Neural cell (in vitro differentiated cells): ENCODE data around the gene ATP6V1B1. TPM values are rescaled to one million over a fixed set of nuclear protein-coding genes. Genes with fewer than 3 reads are reported as not detected.

Source experiments
- H2AFZ ChIP-seq: fragments of 200-600, 300-800 bp; sonication (generic), shearing (Covaris generic); 2 replicates; pipeline ENCODE4 v1.6.0; 2014; ENCODE audit warnings: low read depth, mild to moderate bottlenecking, antibody characterized with exemption, low read length, moderate library complexity
- H3F3A ChIP-seq: fragments of 200-600 bp; shearing (Covaris generic); 2 replicates; pipeline ENCODE4 v1.6.1; 2016; ENCODE audit warnings: mild to moderate bottlenecking, moderate library complexity, mixed read lengths, antibody characterized with exemption, low read length; ENCODE audit not compliant: insufficient read depth, poor library complexity, severe bottlenecking
- H3K27ac ChIP-seq: fragments of 200-600, 300-800 bp; sonication (generic), shearing (Covaris generic); 2 replicates; pipeline ENCODE4 v1.5.1; 2014; ENCODE audit warnings: mild to moderate bottlenecking, low read length, moderate library complexity
- H3K27me3 ChIP-seq: fragments of 300-800, 200-600 bp; sonication (generic), shearing (Covaris generic); 2 replicates; pipeline ENCODE4 v1.6.0; 2014; ENCODE audit warnings: mild to moderate bottlenecking, low read depth, low read length, moderate library complexity; ENCODE audit not compliant: insufficient read depth
- H3K36me3 ChIP-seq: fragments of 300-800, 200-600 bp; sonication (generic), shearing (Covaris generic); 2 replicates; pipeline ENCODE4 v1.5.1; 2014; ENCODE audit warnings: mild to moderate bottlenecking, antibody characterized with exemption, low read length, moderate library complexity; ENCODE audit not compliant: insufficient read depth
- H3K4me2 ChIP-seq: fragments of 300-800, 200-600 bp; sonication (generic), shearing (Covaris generic); 2 replicates; pipeline ENCODE4 v1.6.0; 2014; ENCODE audit warnings: mild to moderate bottlenecking, low read length
- H3K4me3 ChIP-seq: fragments of 300-800, 200-600 bp; sonication (generic), shearing (Covaris generic); 2 replicates; pipeline ENCODE4 v1.5.1; 2014; ENCODE audit warnings: mild to moderate bottlenecking, low read length, moderate library complexity
- H3K79me2 ChIP-seq: fragments of 200-600 bp; shearing (Covaris generic); replicated peaks from 2 replicates; pipeline ENCODE4 v1.6.0; 2014; ENCODE audit warnings: mild to moderate bottlenecking, low read length, moderate library complexity; ENCODE audit not compliant: insufficient read depth
- H3K9ac ChIP-seq: fragments of 300-800, 200-600 bp; sonication (generic), shearing (Covaris generic); 2 replicates; pipeline ENCODE4 v1.6.1; 2016; ENCODE audit warnings: mild to moderate bottlenecking, low read length, mixed read lengths
- H3K9me2 ChIP-seq: fragments of 200-600 bp; shearing (Covaris generic); 2 replicates; pipeline ENCODE4 v1.6.1; 2016; ENCODE audit warnings: mild to moderate bottlenecking, low read length, mixed read lengths; ENCODE audit not compliant: insufficient read depth
- H3K9me3 ChIP-seq: fragments of 200-600, 300-800 bp; sonication (generic), shearing (Covaris generic); 2 replicates; pipeline ENCODE4 v1.6.1; 2016; ENCODE audit warnings: mild to moderate bottlenecking, mixed run types, low read length, moderate library complexity, mixed read lengths
- H4K20me1 ChIP-seq: fragments of 200-600 bp; shearing (Covaris generic); 2 replicates; pipeline ENCODE4 v1.6.1; 2016; ENCODE audit warnings: mild to moderate bottlenecking, mixed run types; ENCODE audit not compliant: insufficient read depth
- CTCF ChIP-seq: fragments of 450-650 bp; IDR thresholded peaks from 2 replicates; pipeline ENCODE4 v1.5.1; 2014; ENCODE audit warnings: antibody characterized with exemption, mild to moderate bottlenecking, moderate library complexity; ENCODE audit not compliant: poor library complexity, severe bottlenecking
- EP300 ChIP-seq: fragments of 450-650 bp; conservative IDR thresholded peaks from 2 replicates; pipeline ENCODE4 v1.6.1; 2014; ENCODE audit warnings: antibody characterized with exemption, mild to moderate bottlenecking, moderate library complexity; ENCODE audit not compliant: poor library complexity, severe bottlenecking
- EZH2 ChIP-seq: fragments of 200-600, 300-800 bp; shearing (Covaris generic), sonication (generic); IDR thresholded peaks from 2 replicates; pipeline ENCODE4 v1.6.1; 2014; ENCODE audit warnings: antibody characterized with exemption, low read length, borderline replicate concordance, mild to moderate bottlenecking; ENCODE audit not compliant: insufficient read depth, poor library complexity, severe bottlenecking
- MXI1 ChIP-seq: fragments of 450-650 bp; conservative IDR thresholded peaks from 2 replicates; pipeline ENCODE4 v1.6.1; 2014; ENCODE audit warnings: antibody characterized with exemption, mild to moderate bottlenecking; ENCODE audit not compliant: poor library complexity, severe bottlenecking
- POLR2AphosphoS5 ChIP-seq: IDR thresholded peaks from 2 replicates; pipeline ENCODE4 v1.6.1; 2012
- RAD21 ChIP-seq: fragments of 450-650 bp; conservative IDR thresholded peaks from 2 replicates; pipeline ENCODE4 v1.6.1; 2014; ENCODE audit warnings: antibody characterized with exemption, mild to moderate bottlenecking, moderate library complexity
- REST ChIP-seq: IDR thresholded peaks from 2 replicates; pipeline ENCODE4 v1.6.1; 2012; ENCODE audit warnings: borderline replicate concordance
- SMC3 ChIP-seq: fragments of 450-650 bp; conservative IDR thresholded peaks from 2 replicates; pipeline ENCODE4 v1.6.1; 2014; ENCODE audit warnings: antibody characterized with exemption, mild to moderate bottlenecking, moderate library complexity; ENCODE audit not compliant: poor library complexity
- TAF1 ChIP-seq: IDR thresholded peaks from 2 replicates; pipeline ENCODE4 v1.6.1; 2012; ENCODE audit warnings: low read depth
- polyA plus RNA-seq: library from polyadenylated mRNA; depleted of rRNA; stranded (reverse); fragments of >200 nt; gene quantifications from 2 replicates; pipeline ENCODE4 v1.2.3, GENCODE V29; 2014

The ATP6V1B1 gene
- polyA plus RNA-seq, 1 donor from 2014 or later: 0.12 TPM

DNA sequence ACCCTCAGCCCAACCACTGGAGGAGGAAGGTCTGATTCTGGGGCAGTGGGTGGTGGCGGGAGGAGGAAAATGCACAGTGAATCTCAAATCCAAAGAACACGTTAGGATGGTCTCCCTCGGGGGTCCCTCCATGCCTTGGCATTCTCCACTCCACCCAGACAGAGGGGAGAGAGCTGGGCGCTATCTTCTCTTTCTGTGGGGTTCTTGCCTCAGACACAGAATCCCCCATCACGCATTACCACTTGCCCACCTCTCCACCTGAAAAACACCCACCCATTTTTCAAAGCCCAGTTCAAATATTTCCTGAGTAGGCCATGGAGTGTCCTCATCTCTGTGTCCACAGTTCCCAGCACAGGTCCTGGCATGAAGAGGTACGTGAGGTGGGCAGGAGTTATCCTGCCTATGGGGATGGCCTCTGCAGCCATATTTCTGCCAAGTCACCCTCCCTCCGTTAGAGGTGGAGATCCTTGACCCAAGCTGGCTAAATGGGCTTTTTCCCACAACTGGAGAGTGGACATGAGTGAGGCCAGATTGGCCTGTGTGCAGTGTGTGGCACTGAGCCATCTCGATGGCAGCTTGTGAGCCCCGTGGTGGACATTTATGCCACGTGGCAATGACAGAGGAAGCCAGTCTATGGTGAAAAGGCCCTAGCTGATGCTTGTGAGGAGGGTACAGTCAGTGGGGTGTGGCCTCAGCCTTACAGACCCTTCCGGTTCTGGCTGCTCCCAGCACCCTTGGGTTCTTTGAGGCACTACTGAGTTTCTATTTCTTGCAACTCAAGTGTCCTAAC lies 68.5 kb downstream of the ATP6V1B1 start:
- no peak for TF ChIP-seq TAF1
- no peak for TF ChIP-seq REST
- TF ChIP-seq SMC3: no peak
- no peak for TF ChIP-seq CTCF
- no peak for TF ChIP-seq EP300
- no peak for TF ChIP-seq EZH2
- no peak for TF ChIP-seq POLR2AphosphoS5
- TF ChIP-seq MXI1: no peak
- TF ChIP-seq RAD21: no peak
- no peaks in the 10 kb centered on the region for H4K20me1 ChIP-seq
- H3F3A ChIP-seq: no peaks in the 10 kb centered on the region
- no peak overlapping the region for H3K9ac ChIP-seq
- H3K4me3 ChIP-seq: no peak overlapping the region
- no peaks in the 10 kb centered on the region for H3K9me3 ChIP-seq
- H2AFZ ChIP-seq: no peak overlapping the region
- no peak overlapping the region for H3K4me2 ChIP-seq
- H3K36me3 ChIP-seq: no peaks in the 10 kb centered on the region
- H3K79me2 ChIP-seq: no peaks in the 10 kb centered on the region
- H3K9me2 ChIP-seq: no peaks in the 10 kb centered on the region
- no peak overlapping the region for H3K27ac ChIP-seq
- H3K27me3 ChIP-seq: no peaks in the 10 kb centered on the region

GRCh38 chr2:71004857-71005256 lies 69.2 kb downstream of the ATP6V1B1 start:
- Histone ChIP-seq H3K9ac (no peak overlapping the region), H2AFZ (no peak overlapping the region), H4K20me1 (no peaks in the 10 kb centered on the region), H3K79me2 (no peaks in the 10 kb centered on the region), H3K27ac (no peak overlapping the region), H3K9me3 (no peaks in the 10 kb centered on the region), H3F3A (no peaks in the 10 kb centered on the region), H3K36me3 (no peaks in the 10 kb centered on the region), H3K27me3 (no peaks in the 10 kb centered on the region), H3K4me3 (no peak overlapping the region), H3K4me2 (no peak overlapping the region), H3K9me2 (no peaks in the 10 kb centered on the region)
- TF ChIP-seq EP300 (no peak), REST (no peak), TAF1 (no peak), MXI1 (no peak), SMC3 (no peak), EZH2 (no peak), CTCF (no peak), POLR2AphosphoS5 (no peak)
